Mucosa of stomach (tissue), 1 donor: ENCODE data around the gene VIPR1.
A peak's percentile ranks its signal among the peaks of the same experiment; 100 is the strongest.

Experiments
- H3K27me3 ChIP-seq: one replicate; pipeline ENCODE4 v1.7.0; 2013; ENCODE audit warnings: mild to moderate bottlenecking, low read length; ENCODE audit not compliant: control insufficient read depth, insufficient read depth
- H3K36me3 ChIP-seq: one replicate; pipeline ENCODE4 v1.7.0; 2013; ENCODE audit warnings: low read length; ENCODE audit not compliant: control insufficient read depth, insufficient read depth
- H3K4me1 ChIP-seq: one replicate; pipeline ENCODE4 v1.7.0; 2013; ENCODE audit warnings: mild to moderate bottlenecking, low read length; ENCODE audit not compliant: control insufficient read depth, insufficient read depth
- H3K4me3 ChIP-seq: one replicate; pipeline ENCODE4 v1.7.0; 2013; ENCODE audit warnings: low read length
- H3K9ac ChIP-seq: one replicate; pipeline ENCODE4 v1.7.0; 2013; ENCODE audit warnings: mild to moderate bottlenecking, low read length, moderate library complexity
- H3K9me3 ChIP-seq: one replicate; pipeline ENCODE4 v1.7.0; 2013; ENCODE audit warnings: mild to moderate bottlenecking, low read length, moderate library complexity; ENCODE audit not compliant: control insufficient read depth
- donor health status: Pancreatic carcinoma.

The VIPR1 gene

GRCh38 chr3:42498034-42498433 is 4.4 kb upstream of the VIPR1 start:
- peaks cover 25% of the 10 kb centered on the region for H3K4me1 ChIP-seq
- no peak overlapping the region for H3K4me3 ChIP-seq
- peaks cover 17% of the 10 kb centered on the region for H3K27me3 ChIP-seq
- H3K9me3 ChIP-seq, result no peaks in the 10 kb centered on the region
- H3K36me3 ChIP-seq, result no peaks in the 10 kb centered on the region
- no peak overlapping the region for H3K9ac ChIP-seq

DNA sequence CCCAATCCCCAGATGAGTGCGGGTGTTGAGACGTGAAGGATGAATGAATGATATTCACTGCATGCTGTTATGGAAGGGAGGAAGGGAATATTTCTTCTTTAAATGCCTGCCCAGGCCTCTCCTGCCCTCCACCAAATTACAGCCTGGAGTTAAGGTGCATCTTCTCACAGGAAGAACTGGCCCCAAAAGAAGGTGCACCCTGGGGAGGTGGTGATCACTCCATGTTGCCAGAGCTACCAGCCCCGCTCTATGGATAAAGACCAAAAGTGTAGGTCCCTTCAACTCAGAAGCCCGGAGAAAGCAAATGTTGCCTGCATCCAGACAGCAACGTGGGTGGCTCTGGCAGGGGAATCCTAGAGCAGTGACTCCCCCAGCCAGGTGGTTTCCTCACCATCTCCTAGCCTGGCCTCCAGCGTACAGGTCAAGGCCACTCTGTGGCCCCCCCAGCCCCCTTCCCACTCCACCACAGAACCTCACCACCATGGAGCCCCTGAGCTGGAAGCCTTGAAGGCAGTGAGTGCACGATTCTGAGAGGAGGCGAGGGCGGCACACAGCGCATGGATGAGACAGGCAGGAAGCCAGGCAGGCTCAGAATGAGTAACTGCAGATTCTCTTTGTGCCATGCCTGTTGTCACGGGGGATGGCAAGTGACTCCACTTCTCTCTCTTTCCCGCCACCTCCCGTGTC is 3.5 kb upstream of the VIPR1 start:
- Histone ChIP-seq H3K9ac (no peak overlapping the region), H3K27me3 (peaks cover 17% of the 10 kb centered on the region), H3K4me1 (peaks cover 29% of the 10 kb centered on the region), H3K4me3 (no peak overlapping the region), H3K36me3 (no peaks in the 10 kb centered on the region), H3K9me3 (no peaks in the 10 kb centered on the region)

DNA sequence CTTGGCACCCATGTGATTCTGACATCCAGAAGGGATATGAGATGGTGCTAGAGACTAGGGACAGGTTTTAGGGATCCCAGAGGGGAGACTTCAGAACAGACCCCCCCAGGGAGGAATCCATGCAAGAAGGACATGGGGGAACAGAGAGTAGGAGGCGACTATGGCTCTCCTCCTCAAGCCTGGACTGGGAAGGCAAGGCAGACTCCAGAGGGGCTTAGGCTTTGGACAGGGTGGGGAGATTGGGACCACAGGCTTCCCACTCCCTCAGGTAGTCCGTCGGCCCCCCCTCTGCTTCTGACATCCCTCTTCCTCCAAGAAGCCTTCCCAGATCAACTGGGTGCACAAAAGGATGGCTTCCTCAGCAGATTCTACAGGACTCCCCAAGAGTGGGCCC is 3.0 kb upstream of the VIPR1 start:
- no peak overlapping the region for H3K9ac ChIP-seq
- peaks cover 34% of the 10 kb centered on the region for H3K4me1 ChIP-seq
- peaks cover 17% of the 10 kb centered on the region for H3K27me3 ChIP-seq
- H3K9me3 ChIP-seq, result no peaks in the 10 kb centered on the region
- H3K36me3 ChIP-seq, result no peaks in the 10 kb centered on the region
- no peak overlapping the region for H3K4me3 ChIP-seq

DNA sequence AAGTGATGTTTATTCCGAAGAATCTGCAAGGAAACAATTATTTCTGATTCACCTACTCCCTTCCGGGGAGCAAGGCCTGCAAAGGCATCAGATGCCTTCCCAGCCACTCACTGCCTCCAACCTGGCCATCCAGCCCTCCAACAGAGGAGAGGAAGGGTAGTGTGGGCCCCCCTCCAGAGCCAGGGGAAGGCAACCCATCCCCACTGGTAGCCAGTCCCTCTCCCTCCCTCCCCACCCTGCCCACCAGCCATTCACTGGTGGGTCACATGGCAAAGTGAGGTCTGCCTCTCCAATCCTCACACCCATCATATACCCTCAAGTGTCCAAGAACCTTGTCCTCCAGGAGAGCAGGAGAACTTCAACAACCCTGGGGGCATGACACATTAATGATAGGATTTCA is 2.4 kb upstream of the VIPR1 start:
- no peak overlapping the region for H3K4me3 ChIP-seq
- no peaks in the 10 kb centered on the region for H3K36me3 ChIP-seq
- peaks cover 39% of the 10 kb centered on the region for H3K4me1 ChIP-seq
- H3K27me3 ChIP-seq, result peaks cover 17% of the 10 kb centered on the region
- H3K9ac ChIP-seq, result no peak overlapping the region
- H3K9me3 ChIP-seq, result no peaks in the 10 kb centered on the region

GRCh38 chr3:42500909-42501308 is 1.5 kb upstream of the VIPR1 start:
- Histone ChIP-seq H3K4me3 (no peak overlapping the region), H3K27me3 (peaks cover 17% of the 10 kb centered on the region), H3K9ac (no peak overlapping the region), H3K9me3 (no peaks in the 10 kb centered on the region), H3K4me1 (peaks cover 46% of the 10 kb centered on the region), H3K36me3 (no peaks in the 10 kb centered on the region)

- Histone ChIP-seq H3K4me3 (peak overlapping the region; percentile 61), H3K9me3 (no peaks in the 10 kb centered on the region), H3K9ac (peak overlapping the region; percentile 61), H3K27me3 (peaks cover 17% of the 10 kb centered on the region), H3K4me1 (peaks cover 46% of the 10 kb centered on the region), H3K36me3 (no peaks in the 10 kb centered on the region)
These were observed 1.1 kb upstream of the VIPR1 start for GRCh38 chr3:42501321-42501680.

DNA sequence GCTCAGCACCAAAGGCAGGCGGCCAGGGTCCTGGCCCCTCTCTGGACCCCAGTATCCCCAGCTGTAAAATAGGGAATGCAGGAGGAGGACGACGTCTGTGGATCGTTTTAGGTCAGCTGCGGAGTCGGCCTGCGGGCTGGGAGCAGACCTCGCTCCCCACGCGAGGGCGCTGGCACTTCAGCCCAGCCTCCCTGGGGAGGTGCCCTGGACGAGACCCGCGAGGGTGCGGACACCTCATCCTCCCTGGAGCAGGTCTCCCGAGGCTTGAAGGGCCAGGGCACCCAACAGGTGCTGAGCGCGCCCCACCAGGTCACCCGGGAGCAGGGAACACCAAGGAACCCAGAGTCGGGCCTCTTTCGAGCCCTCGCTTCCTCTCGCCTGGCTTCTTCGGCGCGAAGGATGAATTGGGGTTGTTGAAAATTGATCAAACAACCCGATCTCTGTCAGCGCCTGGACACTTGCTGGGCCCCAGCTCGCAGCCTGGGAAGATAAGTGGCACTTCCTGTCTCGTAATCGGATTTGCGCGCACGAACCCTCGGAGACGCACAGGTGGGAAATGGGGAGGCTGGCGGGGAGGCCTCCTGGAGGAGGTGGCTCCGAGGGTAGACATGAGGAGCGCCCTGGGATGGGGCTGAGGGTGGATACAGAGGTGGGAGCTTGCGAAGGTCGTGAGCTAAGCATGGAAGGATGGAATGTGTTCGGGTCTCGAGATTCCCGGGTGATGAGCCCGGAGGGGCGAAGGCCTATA is 588 bp upstream of the VIPR1 start:
- Histone ChIP-seq H3K4me1 (peaks cover 46% of the 10 kb centered on the region), H3K9me3 (no peaks in the 10 kb centered on the region), H3K4me3 (peak overlapping the region; percentile 61), H3K27me3 (peaks cover 17% of the 10 kb centered on the region), H3K9ac (peak overlapping the region; percentile 61), H3K36me3 (no peaks in the 10 kb centered on the region)

- peaks cover 53% of the 10 kb centered on the region for H3K4me1 ChIP-seq
- H3K27me3 ChIP-seq, result peaks cover 17% of the 10 kb centered on the region
- no peaks in the 10 kb centered on the region for H3K9me3 ChIP-seq
- no peaks in the 10 kb centered on the region for H3K36me3 ChIP-seq
- peak overlapping the region; percentile 49 for H3K9ac ChIP-seq
- peak overlapping the region; percentile 42 for H3K4me3 ChIP-seq
These were observed 945 bp downstream of the VIPR1 start for GRCh38 chr3:42503251-42503924.

DNA sequence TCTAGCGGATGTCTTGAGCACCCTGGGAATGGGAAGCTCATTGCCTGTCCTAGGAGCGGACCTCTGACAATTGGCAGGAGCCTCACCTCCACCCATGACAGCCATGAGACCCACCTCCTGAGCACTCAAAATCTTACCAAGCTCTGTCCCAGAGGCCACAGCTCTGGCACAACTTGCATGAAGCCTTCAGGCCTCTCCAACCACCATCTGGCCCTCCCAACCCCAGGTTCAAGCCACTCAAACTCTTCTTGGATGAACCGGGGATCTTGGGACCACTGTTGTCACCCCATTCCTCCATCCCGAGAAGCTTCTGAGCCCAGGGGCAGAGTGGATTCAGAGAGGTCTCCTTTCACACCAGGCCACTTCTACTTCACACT is 1.5 kb downstream of the VIPR1 start:
- H3K27me3 ChIP-seq, result peaks cover 17% of the 10 kb centered on the region
- peaks cover 59% of the 10 kb centered on the region for H3K4me1 ChIP-seq
- H3K9ac ChIP-seq, result no peak overlapping the region
- H3K4me3 ChIP-seq, result no peak overlapping the region
- H3K9me3 ChIP-seq, result no peaks in the 10 kb centered on the region
- no peaks in the 10 kb centered on the region for H3K36me3 ChIP-seq

DNA sequence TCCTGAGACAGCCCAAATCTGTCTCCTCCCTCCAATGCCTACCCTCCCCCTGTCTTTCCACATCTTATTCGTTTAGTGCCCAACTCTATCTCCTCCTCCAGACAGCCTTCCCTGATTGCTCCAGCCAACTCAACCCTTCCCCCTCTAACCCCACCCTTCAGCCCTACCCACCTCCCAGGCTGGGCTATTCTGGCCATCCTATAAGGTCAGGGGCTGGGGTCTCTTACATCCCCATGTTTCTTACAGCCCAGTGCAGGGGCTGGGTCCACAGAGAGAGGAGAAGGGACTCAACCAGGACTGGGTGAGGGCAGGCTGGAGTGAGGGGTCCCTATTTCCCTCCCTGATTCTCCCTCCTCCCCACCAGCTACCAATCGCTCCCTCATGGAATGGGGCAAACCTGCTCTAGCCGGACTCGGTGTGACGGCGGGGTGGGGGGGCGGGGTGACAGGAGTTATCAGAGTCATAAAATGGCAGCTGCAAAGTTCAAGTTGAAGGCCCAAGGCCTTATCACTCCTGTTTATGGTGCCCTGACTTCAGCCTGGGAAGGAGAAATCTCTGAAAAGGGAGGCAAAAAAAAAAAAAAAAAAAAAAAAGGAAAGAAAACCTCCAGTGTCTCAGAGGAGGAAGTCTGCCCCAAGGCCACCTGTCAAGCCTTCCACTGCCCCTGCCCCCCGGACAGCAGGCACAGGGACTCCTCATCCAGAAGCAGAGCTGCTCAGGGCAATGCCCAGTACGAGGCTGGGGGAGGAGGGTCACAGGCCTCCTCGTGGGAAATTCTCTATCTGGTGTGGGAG is 2.1 kb downstream of the VIPR1 start:
- Histone ChIP-seq H3K9ac (peak overlapping the region; percentile 7), H3K4me3 (no peak overlapping the region), H3K4me1 (peaks cover 65% of the 10 kb centered on the region)

GRCh38 chr3:42505128-42505848 is 2.8 kb downstream of the VIPR1 start:
- no peak overlapping the region for H3K4me3 ChIP-seq
- peaks cover 15% of the 10 kb centered on the region for H3K27me3 ChIP-seq
- H3K9me3 ChIP-seq, result no peaks in the 10 kb centered on the region
- H3K4me1 ChIP-seq, result peaks cover 72% of the 10 kb centered on the region
- no peaks in the 10 kb centered on the region for H3K36me3 ChIP-seq
- H3K9ac ChIP-seq, result peak overlapping the region; percentile 7

More for the DNA sequence above, 2.1 kb downstream of the VIPR1 start:
- peaks cover 17% of the 10 kb centered on the region for H3K27me3 ChIP-seq
- no peaks in the 10 kb centered on the region for H3K36me3 ChIP-seq
- no peaks in the 10 kb centered on the region for H3K9me3 ChIP-seq
